Uterus (tissue), 4 donors: ENCODE data around the gene CDH4. TPM values are rescaled to one million over a fixed set of nuclear protein-coding genes. Genes with fewer than 3 reads are reported as not detected.

Source experiments
- DNase-seq, 2 donors: peaks; one replicate each; pipeline ENCODE4 v3.0.0-alpha.2; 2019 to 2020
- H3K27ac ChIP-seq, 2 donors: fragments of 200-600 bp; sonication (generic); 1 replicate in 1 of 2; 2 replicates in 1 of 2; pipeline ENCODE4 v1.5.1; 2016 to 2018
- H3K27me3 ChIP-seq, 2 donors: fragments of 200-600 bp; sonication (generic); one replicate each; pipeline ENCODE4 v1.5.1; 2018 to 2019; ENCODE audit warnings: control low read depth in 1 of 2
- H3K36me3 ChIP-seq, 2 donors: fragments of 200-600 bp; sonication (generic); one replicate each; pipeline ENCODE4 v1.5.1; 2019; ENCODE audit warnings: control low read depth in 1 of 2
- H3K4me1 ChIP-seq, 2 donors: fragments of 200-600 bp; sonication (generic); one replicate each; pipeline ENCODE4 v1.5.1; 2018 to 2019; ENCODE audit warnings: control low read depth in 1 of 2
- H3K4me3 ChIP-seq, 2 donors: fragments of 200-600 bp; sonication (generic); 1 replicate in 1 of 2; 2 replicates in 1 of 2; pipeline ENCODE4 v1.5.1; 2018 to 2019; ENCODE audit warnings: mild to moderate bottlenecking in 1 of 2
- H3K9me3 ChIP-seq, 2 donors: fragments of 200-600 bp; sonication (generic); one replicate each; pipeline ENCODE4 v1.5.1; 2019; ENCODE audit warnings: control low read depth in 1 of 2
- CTCF ChIP-seq, 4 experiments: fragments of 200-600 bp in 2 of 4; fragments of 450-650 bp in 2 of 4; sonication (generic) in 2 of 4; IDR thresholded peaks; one replicate each; pipeline ENCODE4 v1.5.1; 2016 to 2019; ENCODE audit warnings: antibody characterized with exemption in 4 of 4, mild to moderate bottlenecking in 2 of 4, moderate library complexity in 1 of 4
- POLR2A ChIP-seq, 2 donors: fragments of 450-650 bp; IDR thresholded peaks; one replicate each; pipeline ENCODE4 v1.6.1; 2016; ENCODE audit warnings: antibody characterized with exemption in 2 of 2, mild to moderate bottlenecking in 1 of 2, moderate library complexity in 1 of 2
- intact Hi-C: fragments of 100-400 bp; cut with DNase I; formaldehyde crosslinking; loops from one replicate; pipeline ENCODE4 v1.15.1; 2023; ENCODE audit warnings: low total_unique reads
- total RNA-seq, 4 donors: library from RNA; depleted of rRNA in 3 of 4; stranded (reverse); fragments of >200 nt in 3 of 4; gene quantifications; one replicate each; pipeline versions ENCODE4 v1.1.0 to v1.2.4, GENCODE V29; 2014 to 2023
- donor health status: DM: yes; HTN: yes; CAD: no.

Gene CDH4
- total RNA-seq, 4 donors from 2014 or later = under 0.01 to 0.55 TPM; not detected in 2

- no peaks in the 10 kb centered on the region for H3K36me3 ChIP-seq
- H3K4me1 ChIP-seq = no peaks in the 10 kb centered on the region
- intact Hi-C loops = no loop called here
- no peak overlapping the region for H3K4me3 ChIP-seq
- no peaks in the 10 kb centered on the region for H3K27me3 ChIP-seq
- H3K27ac ChIP-seq = no peak overlapping the region
- DNase-seq = no peak
- TF ChIP-seq CTCF (IDR thresholded peaks at IDR 0.05) (no peak), POLR2A (IDR thresholded peaks at IDR 0.05) (no peak)
- H3K9me3 ChIP-seq = no peaks in the 10 kb centered on the region
These were observed 261.3 kb downstream of the CDH4 start for GRCh38 chr20:61513124-61514017.

GRCh38 chr20:61514018-61514365, 261.9 kb downstream of the CDH4 start:
- TF ChIP-seq CTCF (IDR thresholded peaks at IDR 0.05) = no peak
- TF ChIP-seq POLR2A (IDR thresholded peaks at IDR 0.05) = no peak
- Histone ChIP-seq H3K27me3 (no peaks in the 10 kb centered on the region), H3K9me3 (no peaks in the 10 kb centered on the region), H3K27ac (no peak overlapping the region), H3K36me3 (no peaks in the 10 kb centered on the region), H3K4me3 (no peak overlapping the region), H3K4me1 (no peaks in the 10 kb centered on the region)
- DNase-seq = no peak
- intact Hi-C loops = no loop called here

- Histone ChIP-seq H3K4me3 (no peak overlapping the region), H3K36me3 (no peaks in the 10 kb centered on the region), H3K27me3 (no peaks in the 10 kb centered on the region), H3K4me1 (no peaks in the 10 kb centered on the region), H3K9me3 (no peaks in the 10 kb centered on the region), H3K27ac (no peak overlapping the region)
- no peak for DNase-seq
- intact Hi-C loops = no loop called here
- TF ChIP-seq POLR2A (IDR thresholded peaks at IDR 0.05) (no peak), CTCF (IDR thresholded peaks at IDR 0.05) (no peak)
These were observed 262.3 kb downstream of the CDH4 start for GRCh38 chr20:61514396-61514795.

GRCh38 chr20:61514805-61515505, 262.9 kb downstream of the CDH4 start:
- no peaks in the 10 kb centered on the region for H3K4me1 ChIP-seq
- H3K4me3 ChIP-seq = no peak overlapping the region
- no peaks in the 10 kb centered on the region for H3K27me3 ChIP-seq
- H3K27ac ChIP-seq = no peak overlapping the region
- no peak for DNase-seq
- no peaks in the 10 kb centered on the region for H3K36me3 ChIP-seq
- intact Hi-C loops = no loop called here
- no peaks in the 10 kb centered on the region for H3K9me3 ChIP-seq
- no peak for TF ChIP-seq POLR2A (IDR thresholded peaks at IDR 0.05)
- TF ChIP-seq CTCF (IDR thresholded peaks at IDR 0.05) = no peak

- TF ChIP-seq CTCF (IDR thresholded peaks at IDR 0.05) = no peak
- TF ChIP-seq POLR2A (IDR thresholded peaks at IDR 0.05) = no peak
- Histone ChIP-seq H3K4me3 (no peak overlapping the region), H3K27me3 (no peaks in the 10 kb centered on the region), H3K9me3 (no peaks in the 10 kb centered on the region), H3K36me3 (no peaks in the 10 kb centered on the region), H3K27ac (no peak overlapping the region), H3K4me1 (no peaks in the 10 kb centered on the region)
- DNase-seq = no peak
- intact Hi-C loops = no loop called here
These were observed 263.9 kb downstream of the CDH4 start for GRCh38 chr20:61515922-61516321.
